ENCODE results near the gene RBM19.

The RBM19 gene

GRCh38 chr12:113880326-113880725 is 85.8 kb downstream of the RBM19 start:
- TF ChIP-seq, protein P1, sequence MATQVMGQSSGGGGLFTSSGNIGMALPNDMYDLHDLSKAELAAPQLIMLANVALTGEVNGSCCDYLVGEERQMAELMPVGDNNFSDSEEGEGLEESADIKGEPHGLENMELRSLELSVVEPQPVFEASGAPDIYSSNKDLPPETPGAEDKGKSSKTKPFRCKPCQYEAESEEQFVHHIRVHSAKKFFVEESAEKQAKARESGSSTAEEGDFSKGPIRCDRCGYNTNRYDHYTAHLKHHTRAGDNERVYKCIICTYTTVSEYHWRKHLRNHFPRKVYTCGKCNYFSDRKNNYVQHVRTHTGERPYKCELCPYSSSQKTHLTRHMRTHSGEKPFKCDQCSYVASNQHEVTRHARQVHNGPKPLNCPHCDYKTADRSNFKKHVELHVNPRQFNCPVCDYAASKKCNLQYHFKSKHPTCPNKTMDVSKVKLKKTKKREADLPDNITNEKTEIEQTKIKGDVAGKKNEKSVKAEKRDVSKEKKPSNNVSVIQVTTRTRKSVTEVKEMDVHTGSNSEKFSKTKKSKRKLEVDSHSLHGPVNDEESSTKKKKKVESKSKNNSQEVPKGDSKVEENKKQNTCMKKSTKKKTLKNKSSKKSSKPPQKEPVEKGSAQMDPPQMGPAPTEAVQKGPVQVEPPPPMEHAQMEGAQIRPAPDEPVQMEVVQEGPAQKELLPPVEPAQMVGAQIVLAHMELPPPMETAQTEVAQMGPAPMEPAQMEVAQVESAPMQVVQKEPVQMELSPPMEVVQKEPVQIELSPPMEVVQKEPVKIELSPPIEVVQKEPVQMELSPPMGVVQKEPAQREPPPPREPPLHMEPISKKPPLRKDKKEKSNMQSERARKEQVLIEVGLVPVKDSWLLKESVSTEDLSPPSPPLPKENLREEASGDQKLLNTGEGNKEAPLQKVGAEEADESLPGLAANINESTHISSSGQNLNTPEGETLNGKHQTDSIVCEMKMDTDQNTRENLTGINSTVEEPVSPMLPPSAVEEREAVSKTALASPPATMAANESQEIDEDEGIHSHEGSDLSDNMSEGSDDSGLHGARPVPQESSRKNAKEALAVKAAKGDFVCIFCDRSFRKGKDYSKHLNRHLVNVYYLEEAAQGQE (IDR thresholded peaks at IDR 0.05; ENCODE audit: insufficient replicate concordance, low read depth): no peak
- TF ChIP-seq GABPA (IDR thresholded peaks at IDR 0.05; ENCODE audit: low read depth): no peak
- TF ChIP-seq, protein P2, sequence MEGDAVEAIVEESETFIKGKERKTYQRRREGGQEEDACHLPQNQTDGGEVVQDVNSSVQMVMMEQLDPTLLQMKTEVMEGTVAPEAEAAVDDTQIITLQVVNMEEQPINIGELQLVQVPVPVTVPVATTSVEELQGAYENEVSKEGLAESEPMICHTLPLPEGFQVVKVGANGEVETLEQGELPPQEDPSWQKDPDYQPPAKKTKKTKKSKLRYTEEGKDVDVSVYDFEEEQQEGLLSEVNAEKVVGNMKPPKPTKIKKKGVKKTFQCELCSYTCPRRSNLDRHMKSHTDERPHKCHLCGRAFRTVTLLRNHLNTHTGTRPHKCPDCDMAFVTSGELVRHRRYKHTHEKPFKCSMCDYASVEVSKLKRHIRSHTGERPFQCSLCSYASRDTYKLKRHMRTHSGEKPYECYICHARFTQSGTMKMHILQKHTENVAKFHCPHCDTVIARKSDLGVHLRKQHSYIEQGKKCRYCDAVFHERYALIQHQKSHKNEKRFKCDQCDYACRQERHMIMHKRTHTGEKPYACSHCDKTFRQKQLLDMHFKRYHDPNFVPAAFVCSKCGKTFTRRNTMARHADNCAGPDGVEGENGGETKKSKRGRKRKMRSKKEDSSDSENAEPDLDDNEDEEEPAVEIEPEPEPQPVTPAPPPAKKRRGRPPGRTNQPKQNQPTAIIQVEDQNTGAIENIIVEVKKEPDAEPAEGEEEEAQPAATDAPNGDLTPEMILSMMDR (IDR thresholded peaks at IDR 0.05; ENCODE audit: insufficient read depth, low read length): no peak
- no peak for TF ChIP-seq SPI1 (IDR thresholded peaks at IDR 0.05; ENCODE audit: borderline replicate concordance, low read depth)
- TF ChIP-seq POLR2AphosphoS5 (IDR thresholded peaks at IDR 0.05; ENCODE audit: low read depth): no peak
- Histone ChIP-seq H3K27ac (replicated peaks) (no peak overlapping the region), H3K4me3 (replicated peaks; ENCODE audit: insufficient read depth, low read length) (no peak overlapping the region), H3K27me3 (ENCODE audit: insufficient read depth, poor library complexity, severe bottlenecking) (no peaks in the 10 kb centered on the region)
- DNase-seq (ENCODE audit: low read depth in 1 of 2, low spot score in 1 of 2): no peak

GRCh38 chr12:113879658-113880057 is 86.5 kb downstream of the RBM19 start:
- no peak for DNase-seq (ENCODE audit: low read depth in 1 of 2, low spot score in 1 of 2)
- H3K27ac ChIP-seq (replicated peaks): no peak overlapping the region
- no peak overlapping the region for H3K4me3 ChIP-seq (replicated peaks; ENCODE audit: insufficient read depth, low read length)
- TF ChIP-seq, protein P2 (IDR thresholded peaks at IDR 0.05; ENCODE audit: insufficient read depth, low read length): no peak
- TF ChIP-seq GABPA (IDR thresholded peaks at IDR 0.05; ENCODE audit: low read depth) (no peak), POLR2AphosphoS5 (IDR thresholded peaks at IDR 0.05; ENCODE audit: low read depth) (no peak), SPI1 (IDR thresholded peaks at IDR 0.05; ENCODE audit: borderline replicate concordance, low read depth) (no peak)
- TF ChIP-seq, protein P1 (IDR thresholded peaks at IDR 0.05; ENCODE audit: insufficient replicate concordance, low read depth): no peak
- H3K27me3 ChIP-seq (ENCODE audit: insufficient read depth, poor library complexity, severe bottlenecking): no peaks in the 10 kb centered on the region

DNA sequence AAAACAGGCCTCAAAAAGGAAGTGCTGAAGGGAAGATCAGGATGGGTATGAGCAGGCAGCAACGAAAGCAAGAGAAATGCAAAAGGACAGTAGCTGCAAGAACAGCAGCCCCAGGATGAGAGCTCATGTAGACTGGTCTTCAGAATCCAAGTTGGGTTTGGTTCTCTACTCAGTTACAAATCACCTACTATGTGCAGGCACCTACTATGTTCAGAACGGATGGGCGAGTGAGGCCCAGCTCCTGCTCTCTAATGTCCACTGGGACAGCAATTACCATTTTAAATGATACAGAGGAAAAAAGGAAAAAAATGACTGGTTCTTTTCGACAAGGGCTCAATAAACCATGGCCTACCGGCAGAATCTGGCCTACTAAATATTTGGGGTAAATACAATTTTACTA is 88.5 kb downstream of the RBM19 start:
- H3K4me3 ChIP-seq (replicated peaks; ENCODE audit: insufficient read depth, low read length): no peak overlapping the region
- no peaks in the 10 kb centered on the region for H3K27me3 ChIP-seq (ENCODE audit: insufficient read depth, poor library complexity, severe bottlenecking)
- no peak for DNase-seq (ENCODE audit: low read depth in 1 of 2, low spot score in 1 of 2)
- TF ChIP-seq POLR2AphosphoS5 (IDR thresholded peaks at IDR 0.05; ENCODE audit: low read depth) (no peak), SPI1 (IDR thresholded peaks at IDR 0.05; ENCODE audit: borderline replicate concordance, low read depth) (no peak), GABPA (IDR thresholded peaks at IDR 0.05; ENCODE audit: low read depth) (no peak)
- TF ChIP-seq, protein P1 (IDR thresholded peaks at IDR 0.05; ENCODE audit: insufficient replicate concordance, low read depth): no peak
- TF ChIP-seq, protein P2 (IDR thresholded peaks at IDR 0.05; ENCODE audit: insufficient read depth, low read length): no peak
- H3K27ac ChIP-seq (replicated peaks): no peak overlapping the region

Measured in HL-60 (cell line).